HAP-1 (cell line): Measurements from ENCODE around the gene ELF5.

ENCODE experiments used
- DNase-seq, 2 experiments: peaks; one replicate each; pipeline ENCODE4 v3.0.0-alpha.2; 2016 to 2020; ENCODE audit warnings: low spot score in 2 of 2
- H3K27me3 ChIP-seq: fragments of 250-450 bp; sonication (Bioruptor Pico); 2 replicates; pipeline ENCODE4 v1.5.1; 2020; ENCODE audit warnings: low read depth, mild to moderate bottlenecking, moderate library complexity
- H3K36me3 ChIP-seq: fragments of 250-450 bp; sonication (Bioruptor Pico); replicated peaks from 2 replicates; pipeline ENCODE4 v1.5.1; 2020; ENCODE audit warnings: mild to moderate bottlenecking
- H3K4me1 ChIP-seq: fragments of 250-450 bp; sonication (Bioruptor Pico); 2 replicates; pipeline ENCODE4 v1.5.1; 2020; ENCODE audit warnings: mild to moderate bottlenecking
- H3K4me3 ChIP-seq: fragments of 250-450 bp; sonication (Bioruptor Pico); 2 replicates; pipeline ENCODE4 v1.5.1; 2020; ENCODE audit warnings: mild to moderate bottlenecking, moderate library complexity
- H3K9me3 ChIP-seq: fragments of 250-450 bp; sonication (Bioruptor Pico); 2 replicates; pipeline ENCODE4 v1.5.1; 2020; ENCODE audit warnings: mild to moderate bottlenecking, moderate library complexity
- in situ Hi-C: fragments of 300-500 bp; cut with MboI; formaldehyde crosslinking; loops from 3 replicates; pipeline ENCODE4 v1.14.3; 2020; ENCODE audit warnings: low sequenced_read_pairs, inconsistent platforms, mixed read lengths

ELF5 gene

DNA sequence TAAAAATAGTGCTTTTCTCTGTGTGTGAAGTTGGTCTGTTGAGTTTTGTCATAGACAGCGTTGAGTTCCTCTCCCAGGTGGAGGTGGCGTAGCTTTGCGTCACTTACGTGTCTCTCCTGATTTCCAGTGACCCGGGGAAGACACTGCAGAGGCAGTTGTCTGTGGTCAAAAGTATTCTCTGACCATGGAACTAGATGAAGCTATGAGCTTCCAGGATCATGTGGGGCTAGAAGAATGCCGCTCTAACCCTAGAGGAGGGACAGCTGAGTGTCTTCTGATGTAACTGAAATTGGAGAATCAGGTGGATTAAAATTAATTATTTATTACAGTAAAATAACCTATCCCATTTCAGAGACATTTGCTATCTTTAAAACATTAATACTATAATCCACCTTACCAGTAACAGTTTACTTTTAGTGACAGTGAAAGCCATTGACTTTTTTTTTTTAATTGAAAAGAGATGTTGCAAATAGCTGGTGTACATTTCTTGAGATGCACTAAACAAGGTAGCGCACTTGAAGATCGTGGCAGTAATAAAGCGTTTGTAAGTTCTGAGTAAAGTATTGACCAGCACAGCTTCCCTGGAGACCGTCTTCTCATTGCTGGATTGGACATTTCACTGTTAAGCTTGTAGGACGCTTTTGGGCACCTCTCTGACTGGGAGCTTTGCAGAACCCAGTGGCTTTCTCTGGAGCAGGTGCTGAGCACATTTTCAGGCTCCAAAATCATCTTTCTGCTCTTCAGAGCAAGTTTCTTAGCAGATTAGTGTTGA lies 65.2 kb downstream of the ELF5 start:
- no peaks in the 10 kb centered on the region; the same call in 1 of the 2 replicates for H3K4me1 ChIP-seq
- no peaks in the 10 kb centered on the region for H3K9me3 ChIP-seq
- H3K27me3 ChIP-seq, result no peaks in the 10 kb centered on the region
- in situ Hi-C loops, result no loop called here
- no peak overlapping the region for H3K4me3 ChIP-seq
- peaks cover 15% of the 10 kb centered on the region for H3K36me3 ChIP-seq
- no peak for DNase-seq

DNA sequence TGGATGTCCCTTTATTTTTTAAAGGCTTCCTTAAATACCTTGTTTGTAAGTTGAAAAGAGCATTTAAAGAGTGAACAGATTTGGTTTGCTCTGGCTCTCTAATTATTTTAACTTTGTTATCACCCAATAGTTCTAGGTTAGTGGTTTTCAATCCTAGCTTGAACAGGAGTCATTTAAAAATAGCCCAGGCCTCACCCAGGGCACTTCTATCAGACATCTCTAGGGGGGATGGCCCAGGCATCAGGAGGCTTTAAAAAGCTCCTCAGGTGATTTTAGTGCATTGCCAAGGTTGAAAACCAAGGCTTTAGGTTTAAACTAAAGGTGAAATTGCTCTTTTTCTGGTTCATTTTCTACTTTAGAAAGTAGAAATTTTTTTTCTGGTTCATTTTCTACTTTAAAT lies 66.5 kb downstream of the ELF5 start:
- no peaks in the 10 kb centered on the region; the same call in 1 of the 2 replicates for H3K4me1 ChIP-seq
- in situ Hi-C loops, result no loop called here

GRCh38 chr11:34446386-34446785 lies 67.2 kb downstream of the ELF5 start:
- Histone ChIP-seq H3K4me3 (no peak overlapping the region), H3K4me1 (no peaks in the 10 kb centered on the region; the same call in 1 of the 2 replicates), H3K36me3 (peaks cover 9% of the 10 kb centered on the region), H3K27me3 (no peaks in the 10 kb centered on the region), H3K9me3 (no peaks in the 10 kb centered on the region)
- in situ Hi-C loops, result no loop called here
- DNase-seq, result no peak

More for the DNA sequence above, 66.5 kb downstream of the ELF5 start:
- Histone ChIP-seq H3K4me3 (no peak overlapping the region), H3K36me3 (peaks cover 12% of the 10 kb centered on the region), H3K27me3 (no peaks in the 10 kb centered on the region), H3K9me3 (no peaks in the 10 kb centered on the region)
- DNase-seq, result no peak

DNA sequence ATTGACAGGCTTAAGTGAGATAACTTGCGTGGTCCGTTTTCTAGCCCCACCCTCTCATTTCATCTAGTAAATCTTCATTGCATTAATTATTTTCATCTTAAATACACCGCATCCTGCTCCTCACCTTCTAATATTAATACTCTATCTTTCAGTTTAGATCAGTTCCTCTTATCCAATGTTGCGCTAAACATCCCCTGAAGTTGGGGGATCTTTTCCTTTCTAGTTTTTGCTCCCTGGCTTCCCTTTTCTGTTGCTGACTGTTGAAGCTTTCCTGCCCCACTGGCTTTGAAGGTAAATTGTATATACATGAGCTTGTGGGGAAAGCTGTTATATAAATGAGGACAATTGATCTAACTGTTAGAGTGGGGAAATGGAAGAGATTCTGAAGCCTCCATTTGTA lies 67.6 kb downstream of the ELF5 start:
- Histone ChIP-seq H3K27me3 (no peaks in the 10 kb centered on the region), H3K4me3 (no peak overlapping the region), H3K36me3 (peaks cover 5% of the 10 kb centered on the region; the same call in 1 of the 2 replicates), H3K9me3 (no peaks in the 10 kb centered on the region), H3K4me1 (no peaks in the 10 kb centered on the region; the same call in 1 of the 2 replicates)
- in situ Hi-C loops, result no loop called here
- no peak for DNase-seq

GRCh38 chr11:34444428-34444827 lies 69.2 kb downstream of the ELF5 start:
- H3K9me3 ChIP-seq, result no peaks in the 10 kb centered on the region
- DNase-seq, result no peak
- H3K4me3 ChIP-seq, result no peak overlapping the region
- H3K36me3 ChIP-seq, result no peaks in the 10 kb centered on the region
- in situ Hi-C loops, result no loop called here
- H3K4me1 ChIP-seq, result peaks cover 6% of the 10 kb centered on the region
- no peaks in the 10 kb centered on the region for H3K27me3 ChIP-seq

- no peak for DNase-seq
- H3K27me3 ChIP-seq, result no peaks in the 10 kb centered on the region
- H3K4me3 ChIP-seq, result no peak overlapping the region
- in situ Hi-C loops, result no loop called here
- no peaks in the 10 kb centered on the region for H3K36me3 ChIP-seq
- H3K4me1 ChIP-seq, result peaks cover 8% of the 10 kb centered on the region
- H3K9me3 ChIP-seq, result no peaks in the 10 kb centered on the region
Measured at GRCh38 chr11:34443136-34443535, 70.5 kb downstream of the ELF5 start.

DNA sequence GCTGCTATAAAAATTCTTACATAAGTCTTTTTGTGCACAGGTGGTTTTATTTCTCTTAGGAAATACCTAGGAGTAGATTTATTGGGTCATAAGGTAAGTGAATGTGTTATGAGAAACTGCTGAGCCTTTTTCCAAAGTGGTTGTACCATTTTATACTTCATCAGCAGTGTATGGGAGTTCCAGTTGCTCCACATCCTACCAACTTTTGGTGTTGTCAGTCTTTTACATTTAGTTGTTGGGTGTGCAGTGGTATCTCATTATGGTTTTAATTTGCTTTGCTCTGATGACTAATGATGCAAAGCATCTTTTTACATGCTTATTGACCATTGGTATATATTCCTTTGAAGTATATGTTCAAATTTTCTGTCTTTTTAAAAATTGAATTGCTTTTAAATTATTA lies 71.8 kb downstream of the ELF5 start:
- Histone ChIP-seq H3K4me1 (peaks cover 13% of the 10 kb centered on the region), H3K4me3 (no peak overlapping the region), H3K36me3 (no peaks in the 10 kb centered on the region), H3K27me3 (no peaks in the 10 kb centered on the region), H3K9me3 (no peaks in the 10 kb centered on the region)
- in situ Hi-C loops, result no loop called here
- no peak for DNase-seq

GRCh38 chr11:34439610-34440198 lies 73.9 kb downstream of the ELF5 start:
- Histone ChIP-seq H3K36me3 (no peaks in the 10 kb centered on the region), H3K4me1 (peaks cover 13% of the 10 kb centered on the region), H3K4me3 (peak overlapping the region; percentile 96), H3K9me3 (no peaks in the 10 kb centered on the region), H3K27me3 (no peaks in the 10 kb centered on the region)
- DNase-seq, result no peak
- in situ Hi-C loops, result no loop called here

DNA sequence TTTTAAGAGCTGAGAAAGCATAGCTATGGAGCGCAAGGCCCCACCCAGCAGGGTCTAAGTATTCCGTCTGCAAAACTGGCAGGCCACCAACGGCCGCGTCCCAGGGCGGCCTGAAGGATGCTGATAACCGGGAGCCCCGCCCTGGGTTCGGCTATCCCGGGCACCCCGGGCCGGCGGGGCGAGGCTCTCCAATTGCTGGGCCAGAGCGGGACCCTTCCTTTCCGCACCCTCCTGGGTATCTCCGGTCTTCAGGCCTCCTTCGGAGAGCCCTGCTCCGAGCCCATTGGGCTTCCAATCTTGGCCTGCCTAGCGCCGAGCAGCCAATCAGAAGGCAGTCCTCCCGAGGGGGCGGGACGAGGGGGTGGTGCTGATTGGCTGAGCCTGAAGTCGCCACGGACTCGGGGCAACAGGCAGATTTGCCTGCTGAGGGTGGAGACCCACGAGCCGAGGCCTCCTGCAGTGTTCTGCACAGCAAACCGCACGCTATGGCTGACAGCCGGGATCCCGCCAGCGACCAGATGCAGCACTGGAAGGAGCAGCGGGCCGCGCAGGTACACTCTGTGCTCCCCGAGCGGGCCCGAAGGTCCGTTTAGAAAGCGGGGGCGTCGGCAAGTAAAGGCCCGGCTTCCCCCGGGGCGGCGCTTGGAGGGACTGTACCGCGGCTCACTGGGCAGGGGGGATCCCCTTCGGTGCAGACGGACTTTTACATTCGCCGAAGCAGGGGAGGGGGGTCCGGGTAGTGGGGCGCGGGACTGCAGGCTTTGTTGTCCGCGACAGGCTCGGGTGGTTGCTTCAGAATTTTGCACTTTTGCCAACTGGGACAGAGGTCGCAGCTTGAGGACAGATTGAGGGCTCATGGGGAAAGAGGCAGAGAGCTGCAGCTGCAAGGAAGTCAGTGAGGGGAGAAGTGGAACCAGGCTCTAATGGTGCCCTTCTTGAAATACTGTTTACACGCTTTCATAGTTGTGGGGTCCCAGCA lies 74.8 kb downstream of the ELF5 start, which contains the start of gene CAT:
TSS of gene CAT (plus strand) at position 406 of the 979 bp plus-strand sequence. CDS start at position 486, 80 bp downstream.
- Histone ChIP-seq H3K4me1 (peaks cover 13% of the 10 kb centered on the region), H3K4me3 (peak within 1 kb of the TSS; percentile 96), H3K36me3 (no peaks in the 10 kb centered on the region), H3K27me3 (no peaks in the 10 kb centered on the region), H3K9me3 (no peaks in the 10 kb centered on the region)
- in situ Hi-C loops, result no loop called here
- peak; percentile 94 to 99 for DNase-seq

GRCh38 chr11:34437224-34438125 lies 76.1 kb downstream of the ELF5 start:
- in situ Hi-C loops, result no loop called here
- H3K4me3 ChIP-seq, result peak overlapping the region; percentile 96; the same call in 1 of the 2 replicates

DNA sequence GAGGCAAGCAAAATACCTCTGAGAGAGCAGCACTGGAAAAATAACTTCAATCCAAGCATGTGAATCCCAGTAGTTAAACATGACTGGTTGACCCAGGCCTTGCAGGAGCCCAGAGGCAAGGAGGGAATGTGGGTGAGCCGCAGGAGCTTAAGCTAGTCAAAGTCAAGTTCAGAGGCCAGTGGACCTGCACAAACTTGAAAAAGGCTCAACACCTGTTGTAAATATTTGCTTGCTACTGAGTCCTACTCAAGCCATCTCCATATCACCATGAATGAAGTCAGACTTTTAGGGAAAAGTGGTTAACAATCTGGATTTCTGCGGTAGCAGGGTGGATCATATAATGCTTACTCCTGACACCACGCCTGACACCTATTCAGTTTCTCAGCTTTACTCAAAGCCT lies 79.7 kb downstream of the ELF5 start:
- in situ Hi-C loops, result no loop called here
- H3K4me3 ChIP-seq, result no peak overlapping the region
- no peaks in the 10 kb centered on the region for H3K36me3 ChIP-seq
- DNase-seq, result no peak
- peaks cover 7% of the 10 kb centered on the region for H3K4me1 ChIP-seq
- H3K9me3 ChIP-seq, result no peaks in the 10 kb centered on the region
- no peaks in the 10 kb centered on the region for H3K27me3 ChIP-seq

More at GRCh38 chr11:34437224-34438125, 76.1 kb downstream of the ELF5 start:
- H3K36me3 ChIP-seq, result no peaks in the 10 kb centered on the region
- peaks cover 13% of the 10 kb centered on the region for H3K4me1 ChIP-seq
- no peaks in the 10 kb centered on the region for H3K27me3 ChIP-seq
- H3K9me3 ChIP-seq, result no peaks in the 10 kb centered on the region
- DNase-seq, result no peak

DNA sequence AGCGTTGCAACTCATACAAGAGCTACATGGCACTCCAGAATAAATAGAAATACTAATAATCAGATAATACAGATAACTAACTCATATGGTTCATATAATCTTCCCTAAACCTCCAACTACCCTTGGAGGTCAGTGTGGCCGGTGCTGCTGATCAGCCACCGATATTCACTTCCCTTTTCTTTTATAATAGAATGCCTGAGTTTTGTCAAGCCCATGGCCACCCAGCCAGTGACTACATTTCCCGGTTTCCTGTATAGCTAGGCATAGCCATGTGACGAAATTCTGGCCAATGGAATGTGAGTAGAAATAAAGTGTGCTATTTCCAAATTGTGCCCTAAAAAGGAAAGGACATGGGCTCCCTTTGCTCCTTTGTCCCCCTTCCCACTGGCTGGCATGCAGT lies 80.8 kb downstream of the ELF5 start:
- DNase-seq, result no peak
- Histone ChIP-seq H3K36me3 (no peaks in the 10 kb centered on the region), H3K4me3 (no peak overlapping the region), H3K27me3 (no peaks in the 10 kb centered on the region), H3K4me1 (peaks cover 2% of the 10 kb centered on the region), H3K9me3 (no peaks in the 10 kb centered on the region)
- in situ Hi-C loops, result no loop called here

- Histone ChIP-seq H3K4me3 (no peak overlapping the region), H3K36me3 (no peaks in the 10 kb centered on the region), H3K27me3 (no peaks in the 10 kb centered on the region), H3K4me1 (no peaks in the 10 kb centered on the region), H3K9me3 (no peaks in the 10 kb centered on the region)
- no peak for DNase-seq
- in situ Hi-C loops, result no loop called here
Measured at GRCh38 chr11:34431979-34432378, 81.6 kb downstream of the ELF5 start.
